Subcutaneous abdominal adipose tissue (tissue), 5 donors: ENCODE results near the gene SLC22A12.

Source experiments
- H3K27ac ChIP-seq: one replicate; pipeline ENCODE4 v1.7.0; 2013; ENCODE audit warnings: low read depth, mild to moderate bottlenecking, inconsistent platforms, low read length, moderate library complexity
- H3K27me3 ChIP-seq, 5 donors: one replicate each; pipeline ENCODE4 v1.7.0; 2013; ENCODE audit warnings: low read length in 5 of 5, inconsistent platforms in 1 of 5; ENCODE audit not compliant: control insufficient read depth in 5 of 5, insufficient read depth in 4 of 5
- H3K36me3 ChIP-seq, 5 donors: one replicate each; pipeline ENCODE4 v1.7.0; 2013; ENCODE audit warnings: low read length in 5 of 5; ENCODE audit not compliant: control insufficient read depth in 5 of 5, insufficient read depth in 5 of 5
- H3K4me1 ChIP-seq, 5 donors: one replicate each; pipeline ENCODE4 v1.7.0; 2013; ENCODE audit warnings: low read length in 5 of 5, mild to moderate bottlenecking in 3 of 5, moderate library complexity in 1 of 5; ENCODE audit not compliant: control insufficient read depth in 5 of 5, insufficient read depth in 5 of 5
- H3K4me3 ChIP-seq, 5 donors: one replicate each; pipeline ENCODE4 v1.7.0; 2013; ENCODE audit warnings: low read length in 5 of 5, low read depth in 1 of 5
- H3K9ac ChIP-seq, 5 donors: one replicate each; pipeline ENCODE4 v1.7.0; 2013; ENCODE audit warnings: low read length in 5 of 5, mild to moderate bottlenecking in 4 of 5, moderate library complexity in 3 of 5
- H3K9me3 ChIP-seq, 5 donors: one replicate each; pipeline ENCODE4 v1.7.0; 2013; ENCODE audit warnings: low read length in 5 of 5; ENCODE audit not compliant: control insufficient read depth in 5 of 5
- donor health status: healthy.
- donor health status: healthy.
- donor health status: healthy.
- donor health status: healthy.
- donor health status: healthy.

The SLC22A12 gene

GRCh38 chr11:64642418-64642735 is 51.4 kb downstream of the SLC22A12 start:
- H3K27ac ChIP-seq: no peak overlapping the region
- peaks cover 31 to 62% (median 54%) of the 10 kb centered on the region in 5 donors for H3K27me3 ChIP-seq
- H3K4me1 ChIP-seq: peaks cover 2 to 12% (median 12%) of the 10 kb centered on the region in 5 donors
- no peak overlapping the region for H3K4me3 ChIP-seq
- no peaks in the 10 kb centered on the region for H3K36me3 ChIP-seq
- H3K9ac ChIP-seq: no peak overlapping the region
- no peaks in the 10 kb centered on the region for H3K9me3 ChIP-seq

GRCh38 chr11:64642871-64643255 is 51.8 kb downstream of the SLC22A12 start:
- Histone ChIP-seq H3K36me3 (no peaks in the 10 kb centered on the region), H3K4me3 (no peak overlapping the region), H3K9ac (no peak overlapping the region), H3K4me1 (peaks cover 2 to 10% (median 9%) of the 10 kb centered on the region in 5 donors), H3K27me3 (peaks cover 31 to 58% (median 50%) of the 10 kb centered on the region in 5 donors), H3K27ac (no peak overlapping the region), H3K9me3 (no peaks in the 10 kb centered on the region)

- no peak overlapping the region for H3K9ac ChIP-seq
- peaks cover 2 to 5% (median 5%) of the 10 kb centered on the region in 5 donors for H3K4me1 ChIP-seq
- no peak overlapping the region for H3K4me3 ChIP-seq
- H3K9me3 ChIP-seq: no peaks in the 10 kb centered on the region
- no peak overlapping the region for H3K27ac ChIP-seq
- no peaks in the 10 kb centered on the region for H3K36me3 ChIP-seq
- peaks cover 31 to 58% (median 47%) of the 10 kb centered on the region in 5 donors for H3K27me3 ChIP-seq
These were observed 52.3 kb downstream of the SLC22A12 start for GRCh38 chr11:64643256-64643881.

GRCh38 chr11:64643920-64644646 is 53.1 kb downstream of the SLC22A12 start:
- Histone ChIP-seq H3K27me3 (peaks cover 31 to 54% (median 50%) of the 10 kb centered on the region in 5 donors), H3K27ac (no peak overlapping the region), H3K4me1 (peaks cover 2 to 5% (median 3%) of the 10 kb centered on the region in 5 donors), H3K9me3 (no peaks in the 10 kb centered on the region), H3K9ac (no peak overlapping the region), H3K4me3 (no peak overlapping the region), H3K36me3 (no peaks in the 10 kb centered on the region)

GRCh38 chr11:64644647-64645275 is 53.7 kb downstream of the SLC22A12 start:
- Histone ChIP-seq H3K9ac (no peak overlapping the region), H3K4me3 (no peak overlapping the region), H3K36me3 (no peaks in the 10 kb centered on the region), H3K9me3 (no peaks in the 10 kb centered on the region), H3K27ac (no peak overlapping the region), H3K4me1 (peaks cover 2 to 5% (median 3%) of the 10 kb centered on the region in 5 donors), H3K27me3 (peaks cover 27 to 49% (median 44%) of the 10 kb centered on the region in 5 donors)

- no peaks in the 10 kb centered on the region for H3K9me3 ChIP-seq
- H3K27me3 ChIP-seq: peaks cover 9 to 35% (median 24%) of the 10 kb centered on the region in 5 donors
- peaks cover 0 to 7% (median 5%) of the 10 kb centered on the region in 5 donors for H3K4me1 ChIP-seq
- H3K36me3 ChIP-seq: no peaks in the 10 kb centered on the region
- no peak overlapping the region for H3K4me3 ChIP-seq
- H3K9ac ChIP-seq: no peak overlapping the region
- no peak overlapping the region for H3K27ac ChIP-seq
These were observed 56.2 kb downstream of the SLC22A12 start for GRCh38 chr11:64647019-64647779.

GRCh38 chr11:64648551-64648950 is 57.5 kb downstream of the SLC22A12 start:
- no peak overlapping the region for H3K9ac ChIP-seq
- peaks cover 7 to 33% (median 18%) of the 10 kb centered on the region in 5 donors for H3K27me3 ChIP-seq
- no peak overlapping the region for H3K27ac ChIP-seq
- no peaks in the 10 kb centered on the region for H3K9me3 ChIP-seq
- H3K36me3 ChIP-seq: no peaks in the 10 kb centered on the region
- H3K4me1 ChIP-seq: peaks cover 0 to 21% (median 10%) of the 10 kb centered on the region in 5 donors
- H3K4me3 ChIP-seq: no peak overlapping the region

- Histone ChIP-seq H3K27ac (no peak overlapping the region), H3K4me1 (peaks cover 0 to 24% (median 13%) of the 10 kb centered on the region in 5 donors), H3K36me3 (no peaks in the 10 kb centered on the region), H3K27me3 (peaks cover 3 to 28% (median 13%) of the 10 kb centered on the region in 5 donors), H3K9ac (no peak overlapping the region), H3K4me3 (no peak overlapping the region), H3K9me3 (no peaks in the 10 kb centered on the region)
These were observed 58.3 kb downstream of the SLC22A12 start for GRCh38 chr11:64649291-64649697.

- no peak overlapping the region for H3K27ac ChIP-seq
- H3K4me1 ChIP-seq: peaks cover 2 to 41% (median 30%) of the 10 kb centered on the region in 5 donors
- no peak overlapping the region for H3K4me3 ChIP-seq
- H3K9me3 ChIP-seq: no peaks in the 10 kb centered on the region
- no peaks in the 10 kb centered on the region for H3K36me3 ChIP-seq
- no peak overlapping the region for H3K9ac ChIP-seq
- H3K27me3 ChIP-seq: peaks cover 0 to 20% (median 4%) of the 10 kb centered on the region in 5 donors
These were observed 60.0 kb downstream of the SLC22A12 start for GRCh38 chr11:64650923-64651523.
